ENCODE measurements around the gene RPAIN.

DNA sequence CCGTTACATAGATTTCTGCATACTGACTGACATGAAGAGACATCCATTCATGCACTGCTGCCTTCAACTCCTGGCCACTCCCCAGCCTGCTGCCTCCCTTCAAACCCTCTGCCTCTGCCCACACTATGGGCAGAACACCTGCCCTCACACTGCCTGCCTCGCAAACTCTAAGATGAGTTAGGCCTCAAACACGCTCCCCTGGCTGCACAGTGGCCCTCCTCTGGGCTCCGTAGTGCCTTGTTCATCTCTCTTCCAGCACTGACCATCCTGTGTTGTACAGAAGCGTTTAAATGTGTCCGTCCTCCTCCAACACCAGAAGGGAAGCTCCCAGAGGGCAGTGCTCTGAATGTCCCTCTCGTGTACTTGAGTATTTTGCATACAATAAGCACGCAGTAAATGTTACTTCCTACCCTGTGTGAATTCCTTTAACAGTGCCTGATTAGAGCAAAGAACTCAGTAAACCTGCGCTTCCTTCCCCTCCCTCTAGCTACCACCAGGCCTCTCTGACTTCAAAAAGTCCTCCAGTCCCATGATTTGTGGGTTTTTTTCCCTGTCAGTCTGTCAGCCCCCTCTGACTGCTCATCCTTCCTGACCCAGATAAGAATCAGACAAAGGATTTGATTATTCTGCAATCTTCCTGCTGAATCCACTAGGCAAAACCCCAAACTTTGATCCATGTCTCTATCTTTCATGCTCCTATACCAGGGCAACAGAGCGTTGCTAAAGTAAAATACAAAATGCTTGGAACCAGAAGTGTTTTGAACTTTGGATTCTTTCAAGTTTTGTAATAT, 44.9 kb downstream of the RPAIN start:
- TF ChIP-seq, protein P1, sequence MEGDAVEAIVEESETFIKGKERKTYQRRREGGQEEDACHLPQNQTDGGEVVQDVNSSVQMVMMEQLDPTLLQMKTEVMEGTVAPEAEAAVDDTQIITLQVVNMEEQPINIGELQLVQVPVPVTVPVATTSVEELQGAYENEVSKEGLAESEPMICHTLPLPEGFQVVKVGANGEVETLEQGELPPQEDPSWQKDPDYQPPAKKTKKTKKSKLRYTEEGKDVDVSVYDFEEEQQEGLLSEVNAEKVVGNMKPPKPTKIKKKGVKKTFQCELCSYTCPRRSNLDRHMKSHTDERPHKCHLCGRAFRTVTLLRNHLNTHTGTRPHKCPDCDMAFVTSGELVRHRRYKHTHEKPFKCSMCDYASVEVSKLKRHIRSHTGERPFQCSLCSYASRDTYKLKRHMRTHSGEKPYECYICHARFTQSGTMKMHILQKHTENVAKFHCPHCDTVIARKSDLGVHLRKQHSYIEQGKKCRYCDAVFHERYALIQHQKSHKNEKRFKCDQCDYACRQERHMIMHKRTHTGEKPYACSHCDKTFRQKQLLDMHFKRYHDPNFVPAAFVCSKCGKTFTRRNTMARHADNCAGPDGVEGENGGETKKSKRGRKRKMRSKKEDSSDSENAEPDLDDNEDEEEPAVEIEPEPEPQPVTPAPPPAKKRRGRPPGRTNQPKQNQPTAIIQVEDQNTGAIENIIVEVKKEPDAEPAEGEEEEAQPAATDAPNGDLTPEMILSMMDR (tag by site-specific recombination; IDR thresholded peaks at IDR 0.05): no peak
- TF ChIP-seq, protein P2, sequence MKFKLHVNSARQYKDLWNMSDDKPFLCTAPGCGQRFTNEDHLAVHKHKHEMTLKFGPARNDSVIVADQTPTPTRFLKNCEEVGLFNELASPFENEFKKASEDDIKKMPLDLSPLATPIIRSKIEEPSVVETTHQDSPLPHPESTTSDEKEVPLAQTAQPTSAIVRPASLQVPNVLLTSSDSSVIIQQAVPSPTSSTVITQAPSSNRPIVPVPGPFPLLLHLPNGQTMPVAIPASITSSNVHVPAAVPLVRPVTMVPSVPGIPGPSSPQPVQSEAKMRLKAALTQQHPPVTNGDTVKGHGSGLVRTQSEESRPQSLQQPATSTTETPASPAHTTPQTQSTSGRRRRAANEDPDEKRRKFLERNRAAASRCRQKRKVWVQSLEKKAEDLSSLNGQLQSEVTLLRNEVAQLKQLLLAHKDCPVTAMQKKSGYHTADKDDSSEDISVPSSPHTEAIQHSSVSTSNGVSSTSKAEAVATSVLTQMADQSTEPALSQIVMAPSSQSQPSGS (tag by site-specific recombination; IDR thresholded peaks at IDR 0.05; ENCODE audit: low read depth): no peak

All from HEK293 (cell line).